ENCODE data around the gene RAMP1.

DNA sequence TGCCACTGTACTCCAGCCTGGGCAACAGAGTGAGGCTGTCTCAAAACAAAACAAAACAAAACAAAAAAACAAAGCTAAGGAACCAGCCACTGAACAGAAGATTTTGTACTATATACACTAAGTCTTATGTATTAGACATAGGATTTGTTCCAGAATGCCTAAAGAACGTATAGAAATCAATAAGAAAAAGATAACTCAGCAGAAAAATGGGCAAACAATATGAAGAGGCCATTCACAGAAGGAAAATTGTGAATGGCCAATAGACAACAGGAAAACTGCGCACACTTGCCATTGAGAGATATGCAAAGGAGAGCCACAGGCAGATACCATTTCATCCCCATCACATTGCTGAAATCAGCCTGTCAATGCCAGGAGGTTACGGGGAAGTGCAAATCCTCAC is 92.5 kb downstream of the RAMP1 start:
- TF ChIP-seq, protein P1, sequence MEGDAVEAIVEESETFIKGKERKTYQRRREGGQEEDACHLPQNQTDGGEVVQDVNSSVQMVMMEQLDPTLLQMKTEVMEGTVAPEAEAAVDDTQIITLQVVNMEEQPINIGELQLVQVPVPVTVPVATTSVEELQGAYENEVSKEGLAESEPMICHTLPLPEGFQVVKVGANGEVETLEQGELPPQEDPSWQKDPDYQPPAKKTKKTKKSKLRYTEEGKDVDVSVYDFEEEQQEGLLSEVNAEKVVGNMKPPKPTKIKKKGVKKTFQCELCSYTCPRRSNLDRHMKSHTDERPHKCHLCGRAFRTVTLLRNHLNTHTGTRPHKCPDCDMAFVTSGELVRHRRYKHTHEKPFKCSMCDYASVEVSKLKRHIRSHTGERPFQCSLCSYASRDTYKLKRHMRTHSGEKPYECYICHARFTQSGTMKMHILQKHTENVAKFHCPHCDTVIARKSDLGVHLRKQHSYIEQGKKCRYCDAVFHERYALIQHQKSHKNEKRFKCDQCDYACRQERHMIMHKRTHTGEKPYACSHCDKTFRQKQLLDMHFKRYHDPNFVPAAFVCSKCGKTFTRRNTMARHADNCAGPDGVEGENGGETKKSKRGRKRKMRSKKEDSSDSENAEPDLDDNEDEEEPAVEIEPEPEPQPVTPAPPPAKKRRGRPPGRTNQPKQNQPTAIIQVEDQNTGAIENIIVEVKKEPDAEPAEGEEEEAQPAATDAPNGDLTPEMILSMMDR (IDR thresholded peaks at IDR 0.05; ENCODE audit: poor library complexity, severe bottlenecking): no peak
- TF ChIP-seq EZH2 (IDR thresholded peaks at IDR 0.05; ENCODE audit: borderline replicate concordance, insufficient read depth, low read length, poor library complexity, severe bottlenecking): no peak
- TF ChIP-seq RAD21 (conservative IDR thresholded peaks at IDR 0.05): no peak
- TF ChIP-seq POLR2AphosphoS5 (IDR thresholded peaks at IDR 0.05): no peak
- no peak for TF ChIP-seq TAF1 (IDR thresholded peaks at IDR 0.05; ENCODE audit: low read depth)
- TF ChIP-seq EP300 (conservative IDR thresholded peaks at IDR 0.05; ENCODE audit: poor library complexity, severe bottlenecking): no peak
- TF ChIP-seq, protein P2, sequence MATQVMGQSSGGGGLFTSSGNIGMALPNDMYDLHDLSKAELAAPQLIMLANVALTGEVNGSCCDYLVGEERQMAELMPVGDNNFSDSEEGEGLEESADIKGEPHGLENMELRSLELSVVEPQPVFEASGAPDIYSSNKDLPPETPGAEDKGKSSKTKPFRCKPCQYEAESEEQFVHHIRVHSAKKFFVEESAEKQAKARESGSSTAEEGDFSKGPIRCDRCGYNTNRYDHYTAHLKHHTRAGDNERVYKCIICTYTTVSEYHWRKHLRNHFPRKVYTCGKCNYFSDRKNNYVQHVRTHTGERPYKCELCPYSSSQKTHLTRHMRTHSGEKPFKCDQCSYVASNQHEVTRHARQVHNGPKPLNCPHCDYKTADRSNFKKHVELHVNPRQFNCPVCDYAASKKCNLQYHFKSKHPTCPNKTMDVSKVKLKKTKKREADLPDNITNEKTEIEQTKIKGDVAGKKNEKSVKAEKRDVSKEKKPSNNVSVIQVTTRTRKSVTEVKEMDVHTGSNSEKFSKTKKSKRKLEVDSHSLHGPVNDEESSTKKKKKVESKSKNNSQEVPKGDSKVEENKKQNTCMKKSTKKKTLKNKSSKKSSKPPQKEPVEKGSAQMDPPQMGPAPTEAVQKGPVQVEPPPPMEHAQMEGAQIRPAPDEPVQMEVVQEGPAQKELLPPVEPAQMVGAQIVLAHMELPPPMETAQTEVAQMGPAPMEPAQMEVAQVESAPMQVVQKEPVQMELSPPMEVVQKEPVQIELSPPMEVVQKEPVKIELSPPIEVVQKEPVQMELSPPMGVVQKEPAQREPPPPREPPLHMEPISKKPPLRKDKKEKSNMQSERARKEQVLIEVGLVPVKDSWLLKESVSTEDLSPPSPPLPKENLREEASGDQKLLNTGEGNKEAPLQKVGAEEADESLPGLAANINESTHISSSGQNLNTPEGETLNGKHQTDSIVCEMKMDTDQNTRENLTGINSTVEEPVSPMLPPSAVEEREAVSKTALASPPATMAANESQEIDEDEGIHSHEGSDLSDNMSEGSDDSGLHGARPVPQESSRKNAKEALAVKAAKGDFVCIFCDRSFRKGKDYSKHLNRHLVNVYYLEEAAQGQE (IDR thresholded peaks at IDR 0.05; ENCODE audit: borderline replicate concordance): no peak
- TF ChIP-seq SMC3 (conservative IDR thresholded peaks at IDR 0.05; ENCODE audit: poor library complexity): no peak
- TF ChIP-seq MXI1 (conservative IDR thresholded peaks at IDR 0.05; ENCODE audit: poor library complexity, severe bottlenecking): no peak
